Measurements from ENCODE around the gene PRUNE1.
A peak's percentile ranks its signal among the peaks of the same experiment; 100 is the strongest.

Gene PRUNE1

GRCh38 chr1:150972417-150972940 is 35.8 kb upstream of the PRUNE1 start:
- TF ChIP-seq, protein P1, sequence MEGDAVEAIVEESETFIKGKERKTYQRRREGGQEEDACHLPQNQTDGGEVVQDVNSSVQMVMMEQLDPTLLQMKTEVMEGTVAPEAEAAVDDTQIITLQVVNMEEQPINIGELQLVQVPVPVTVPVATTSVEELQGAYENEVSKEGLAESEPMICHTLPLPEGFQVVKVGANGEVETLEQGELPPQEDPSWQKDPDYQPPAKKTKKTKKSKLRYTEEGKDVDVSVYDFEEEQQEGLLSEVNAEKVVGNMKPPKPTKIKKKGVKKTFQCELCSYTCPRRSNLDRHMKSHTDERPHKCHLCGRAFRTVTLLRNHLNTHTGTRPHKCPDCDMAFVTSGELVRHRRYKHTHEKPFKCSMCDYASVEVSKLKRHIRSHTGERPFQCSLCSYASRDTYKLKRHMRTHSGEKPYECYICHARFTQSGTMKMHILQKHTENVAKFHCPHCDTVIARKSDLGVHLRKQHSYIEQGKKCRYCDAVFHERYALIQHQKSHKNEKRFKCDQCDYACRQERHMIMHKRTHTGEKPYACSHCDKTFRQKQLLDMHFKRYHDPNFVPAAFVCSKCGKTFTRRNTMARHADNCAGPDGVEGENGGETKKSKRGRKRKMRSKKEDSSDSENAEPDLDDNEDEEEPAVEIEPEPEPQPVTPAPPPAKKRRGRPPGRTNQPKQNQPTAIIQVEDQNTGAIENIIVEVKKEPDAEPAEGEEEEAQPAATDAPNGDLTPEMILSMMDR (IDR thresholded peaks at IDR 0.05), result no peak
- Histone ChIP-seq H3K27ac (peak overlapping the region; percentile 96 to 98), H3K4me3 (peak overlapping the region; percentile 93)
- DNase-seq (ENCODE audit: low spot score), result no peak

DNA sequence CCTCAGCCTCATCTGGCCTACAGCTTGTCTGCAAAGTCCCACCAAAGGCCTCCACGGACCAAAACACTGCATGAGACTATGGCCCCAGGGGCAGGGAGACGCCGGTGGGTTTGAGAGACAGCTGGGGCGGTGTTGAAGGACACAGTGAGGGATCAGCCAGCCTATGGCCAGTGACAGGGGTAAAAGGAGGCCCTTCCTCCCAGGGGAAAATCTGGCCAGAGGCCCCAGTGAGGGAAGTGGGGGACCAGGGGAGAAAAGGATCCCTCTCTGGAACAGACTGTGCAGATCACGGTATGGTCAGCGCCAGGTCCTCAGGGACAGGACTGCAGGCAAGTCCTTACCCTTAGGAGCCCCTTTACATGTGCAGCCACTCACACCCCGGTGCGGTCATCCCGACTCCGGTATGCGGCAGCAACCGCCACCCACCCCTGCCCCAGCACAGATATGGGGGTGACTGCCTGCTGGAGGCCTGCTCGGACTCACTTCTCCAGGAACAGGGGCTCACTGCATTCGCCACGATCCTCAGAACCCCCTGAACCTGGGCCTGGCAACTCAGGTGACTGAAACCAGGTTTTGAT is 34.9 kb upstream of the PRUNE1 start:
- TF ChIP-seq, protein P1 (IDR thresholded peaks at IDR 0.05), result no peak
- Histone ChIP-seq H3K4me3 (peak overlapping the region; percentile 93), H3K27ac (peak overlapping the region; percentile 96 to 98)
- no peak for DNase-seq (ENCODE audit: low spot score)

- TF ChIP-seq, protein P1 (IDR thresholded peaks at IDR 0.05), result no peak
- Histone ChIP-seq H3K4me3 (peak overlapping the region; percentile 93), H3K27ac (peak overlapping the region; percentile 96 to 98)
- DNase-seq (ENCODE audit: low spot score), result no peak
These were observed 34.2 kb upstream of the PRUNE1 start for GRCh38 chr1:150973836-150974579.

DNA sequence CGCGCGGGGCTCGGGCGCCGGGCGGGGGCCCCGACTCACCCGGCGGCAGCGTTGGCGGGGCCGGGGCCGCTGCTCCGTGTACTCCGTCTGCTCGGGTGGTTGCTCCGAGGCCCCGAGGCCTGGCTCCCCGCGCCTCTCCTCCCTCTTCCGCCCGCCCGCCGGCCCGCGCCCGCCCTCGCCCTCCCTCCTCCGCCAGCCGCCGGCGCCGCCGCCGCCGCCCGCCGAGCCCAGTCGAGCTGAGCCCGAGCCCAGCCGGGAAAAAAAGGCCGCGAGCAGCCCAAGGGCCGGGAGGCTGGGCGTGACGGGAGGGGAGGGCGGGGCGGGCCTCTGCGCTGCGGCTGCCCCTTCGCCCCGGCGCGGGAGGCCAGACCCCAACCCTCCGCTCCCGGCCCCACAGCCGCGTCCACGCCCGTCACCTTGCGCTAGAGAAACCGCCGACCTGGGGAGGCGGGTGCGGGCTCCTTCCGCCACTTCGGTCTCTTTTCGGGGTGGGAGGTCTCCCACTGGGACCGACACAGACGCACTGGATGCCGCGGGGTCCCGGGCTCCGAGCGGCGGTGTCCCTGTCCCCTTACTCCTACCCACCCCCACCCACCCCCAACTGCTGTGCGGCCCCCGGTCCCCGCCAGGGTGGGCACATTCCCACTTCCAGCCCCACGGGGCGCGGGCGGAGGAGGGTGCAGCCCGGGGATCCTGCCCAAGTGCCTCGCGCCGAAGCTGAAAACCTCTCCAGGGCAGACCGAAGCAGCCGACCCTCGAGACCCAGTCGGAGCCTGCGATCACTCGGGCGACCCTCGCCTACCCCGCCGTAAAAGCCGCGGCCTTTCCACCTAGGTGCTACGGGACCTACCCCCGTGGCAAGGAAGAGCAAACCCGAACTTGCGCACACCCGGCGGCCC is 33.4 kb upstream of the PRUNE1 start, which contains the start of gene CERS2:
CERS2 (minus strand) TSS at position 256 of the 899 bp plus-strand sequence. CDS start 5,745 bp downstream, outside the sequence.
- TF ChIP-seq, protein P1 (IDR thresholded peaks at IDR 0.05), result no peak
- peak; percentile 86 for DNase-seq (ENCODE audit: low spot score)
- H3K27ac ChIP-seq, result peak within 1 kb of the TSS; percentile 96 to 98
- H3K4me3 ChIP-seq, result peak within 1 kb of the TSS; percentile 93

DNA sequence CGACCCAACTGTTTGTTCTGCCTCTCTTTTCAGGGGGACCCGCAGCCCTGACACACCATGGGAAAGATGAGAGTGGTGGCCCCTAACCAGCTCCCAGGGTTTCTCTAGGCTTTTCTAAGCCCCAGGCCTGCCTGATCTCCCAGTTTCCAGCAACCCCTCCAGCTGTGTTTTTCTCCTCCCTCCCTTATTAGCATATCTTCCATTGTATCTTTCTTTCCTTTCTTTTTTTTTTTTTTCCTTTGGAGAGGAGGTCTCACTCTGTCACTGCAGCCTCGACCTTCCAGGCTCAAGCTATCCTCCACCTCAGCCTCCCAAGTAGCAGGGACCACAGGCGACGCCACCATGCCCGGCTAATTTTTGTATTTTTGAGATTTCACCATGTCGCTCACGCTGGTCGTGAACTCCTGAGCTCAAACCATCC is 31.8 kb upstream of the PRUNE1 start:
- TF ChIP-seq, protein P1 (IDR thresholded peaks at IDR 0.05), result no peak
- Histone ChIP-seq H3K27ac (peak overlapping the region; percentile 81 to 86), H3K4me3 (no peak overlapping the region)
- DNase-seq (ENCODE audit: low spot score), result no peak

- peak; percentile 93 for DNase-seq (ENCODE audit: low spot score)
- Histone ChIP-seq H3K4me3 (peak overlapping the region; percentile 4), H3K27ac (peak overlapping the region; percentile 81 to 86)
- TF ChIP-seq, protein P1 (IDR thresholded peaks at IDR 0.05), result no peak
These were observed 31.2 kb upstream of the PRUNE1 start for GRCh38 chr1:150976879-150977694.

Data from coronary artery (tissue), 2 donors.